Measurements from ENCODE around the gene ZDHHC7. TPM values are rescaled to one million over a fixed set of nuclear protein-coding genes. Genes with fewer than 3 reads are reported as not detected.
A peak's percentile ranks its signal among the peaks of the same experiment; 100 is the strongest.

ZDHHC7 gene
- polyA plus RNA-seq, 3 donors = 43.7 to 50.8 (median 45.7) TPM

DNA sequence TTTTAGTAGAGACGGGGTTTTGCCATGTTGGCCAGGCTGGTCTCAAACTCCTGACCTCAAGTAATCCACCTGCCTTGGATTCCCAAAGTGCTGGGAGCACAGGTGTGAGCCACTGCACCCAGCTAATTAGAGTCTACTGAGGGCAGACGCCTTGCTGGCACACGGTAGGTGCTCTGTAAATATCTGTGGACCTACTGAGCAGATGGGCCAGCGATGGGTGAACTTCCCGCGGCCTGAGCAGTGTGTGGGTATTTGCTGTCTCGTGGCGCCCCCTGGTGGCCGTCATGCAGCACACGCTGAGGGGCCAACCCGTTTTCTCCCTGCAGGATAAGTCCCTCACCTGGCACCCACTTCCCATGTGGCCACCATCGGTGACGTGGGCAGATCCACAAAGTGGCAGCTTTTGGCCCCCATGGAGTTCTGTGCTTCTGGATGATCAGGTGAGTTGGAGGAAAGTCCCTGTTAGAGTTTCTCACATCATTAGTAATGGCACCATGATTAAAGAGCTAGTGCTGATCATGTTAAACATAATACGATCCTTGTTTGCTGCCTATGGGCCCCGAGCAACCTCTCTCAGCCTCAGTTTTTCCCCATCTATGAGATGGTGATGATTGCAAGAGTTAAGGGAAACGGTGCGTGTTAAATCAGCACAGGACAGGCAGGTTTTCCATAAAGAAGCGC lies 40.7 kb downstream of the ZDHHC7 start:
- peak in 1 of 3 donors; percentile 47 for DNase-seq (ENCODE audit: low read depth in 3 of 3, low spot score in 2 of 3)

DNA sequence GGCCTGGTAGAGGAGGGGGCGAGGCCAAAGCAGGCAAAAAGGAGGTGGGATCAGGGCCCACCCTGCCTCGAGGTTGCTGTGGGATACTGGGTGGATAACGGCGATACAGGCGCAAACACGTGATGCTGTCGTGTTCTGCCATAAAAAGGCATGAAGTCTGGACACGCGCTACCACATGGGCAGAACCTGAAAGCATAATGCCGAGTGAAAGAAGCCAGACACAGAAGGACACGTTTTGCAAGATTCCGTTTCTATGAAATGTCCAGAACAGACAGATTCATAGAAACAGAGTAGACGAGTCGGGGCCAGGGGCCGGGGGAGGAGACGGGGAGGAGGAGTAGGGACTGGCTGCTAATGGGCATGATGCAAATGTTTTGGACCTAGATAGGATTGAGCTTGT lies 43.5 kb downstream of the ZDHHC7 start:
- DNase-seq (ENCODE audit: low read depth in 3 of 3, low spot score in 2 of 3) = no peak

DNA sequence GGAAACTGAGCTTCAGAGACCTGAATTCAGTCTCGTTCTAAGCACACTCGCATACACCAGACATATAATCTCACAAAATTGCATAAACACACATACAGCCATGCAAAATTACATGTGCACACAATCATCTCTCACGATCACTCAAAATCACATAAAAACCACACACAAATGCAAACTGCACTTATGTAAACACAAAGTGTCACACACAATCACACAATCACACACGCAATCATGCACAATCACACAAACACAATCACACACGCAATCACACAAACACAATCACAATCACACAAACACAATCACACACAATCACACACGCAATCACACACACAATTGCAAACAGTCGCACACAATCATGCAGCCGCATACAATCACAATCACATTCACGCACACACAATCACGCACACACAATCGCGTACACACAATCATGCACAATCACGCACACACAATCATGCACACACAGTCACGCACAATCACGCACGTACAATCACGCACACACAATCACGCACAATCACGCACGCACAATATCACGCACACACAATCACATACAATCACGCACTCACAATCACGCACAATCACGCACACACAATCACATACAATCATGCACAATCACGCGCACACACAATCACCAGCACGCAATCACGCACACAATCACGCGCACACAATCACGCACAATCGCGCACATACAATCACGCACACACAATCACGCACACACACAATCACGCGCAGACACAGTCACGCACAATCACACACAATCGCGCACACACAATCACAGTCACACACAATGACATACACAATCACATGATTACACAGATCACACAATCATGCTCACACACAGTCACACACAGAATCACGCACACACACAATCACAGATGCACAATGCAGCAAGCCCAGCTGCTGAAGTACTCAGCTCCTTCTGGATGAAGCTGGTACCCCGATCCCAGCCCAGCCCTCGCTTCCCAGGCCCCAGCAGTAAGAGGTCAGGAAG lies 45.6 kb downstream of the ZDHHC7 start:
- DNase-seq (ENCODE audit: low read depth in 3 of 3, low spot score in 2 of 3) = no peak

DNA sequence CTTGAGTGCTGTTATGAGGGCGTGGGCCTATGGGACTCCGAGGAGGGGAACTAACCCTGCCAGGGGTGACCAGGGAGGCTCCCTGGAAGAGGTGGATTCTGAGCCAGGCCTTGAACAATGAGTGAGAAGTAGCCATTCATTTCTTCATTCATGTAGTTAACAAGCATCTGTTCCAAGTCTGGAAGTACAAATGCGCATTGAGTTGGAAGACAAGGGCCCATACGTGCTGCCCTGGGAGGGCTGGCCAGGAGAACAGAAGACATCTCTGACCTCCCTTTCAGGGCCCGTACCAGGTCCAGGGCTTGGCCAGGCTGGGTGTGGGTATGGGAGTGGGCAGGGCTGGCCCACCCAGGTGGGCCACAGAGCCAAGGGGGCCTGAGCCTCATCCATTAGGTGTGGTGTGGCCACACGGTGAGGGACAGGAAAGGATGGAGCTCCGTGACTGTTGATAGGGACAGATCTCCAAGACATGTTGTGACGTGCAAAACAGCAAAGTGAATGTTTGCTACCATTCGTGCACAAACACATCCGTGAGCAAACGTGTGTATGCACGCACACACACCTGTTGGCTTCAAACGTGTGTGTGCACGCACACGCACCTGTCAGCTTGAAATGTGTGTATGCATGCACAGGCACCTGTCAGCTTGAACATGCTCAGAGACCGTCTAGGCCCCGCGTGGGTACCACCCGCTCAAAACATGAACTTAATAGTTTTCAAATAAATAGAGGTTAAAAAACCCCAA lies 46.8 kb downstream of the ZDHHC7 start:
- DNase-seq (ENCODE audit: low read depth in 3 of 3, low spot score in 2 of 3) = no peak

DNA sequence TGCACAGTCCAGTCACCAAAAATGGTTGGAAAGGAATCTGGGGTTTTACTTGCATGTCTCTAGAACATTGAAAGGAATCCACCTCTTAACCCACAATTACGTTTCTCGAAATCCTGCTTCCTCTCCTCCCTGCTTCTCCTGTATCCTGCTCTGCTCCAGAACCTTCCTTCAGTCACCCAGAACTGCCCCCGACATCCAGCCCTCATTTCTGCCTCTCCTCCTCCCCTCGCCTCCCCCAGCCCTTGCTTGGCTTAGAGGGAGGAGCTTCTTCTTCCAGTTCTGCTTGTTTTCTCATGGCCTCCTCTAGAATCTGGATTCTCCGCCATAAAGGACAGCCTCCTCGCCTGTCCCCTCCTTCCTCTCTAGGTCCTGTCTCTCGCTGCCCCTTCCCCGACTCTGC lies 48.3 kb downstream of the ZDHHC7 start:
- DNase-seq (ENCODE audit: low read depth in 3 of 3, low spot score in 2 of 3) = no peak

DNA sequence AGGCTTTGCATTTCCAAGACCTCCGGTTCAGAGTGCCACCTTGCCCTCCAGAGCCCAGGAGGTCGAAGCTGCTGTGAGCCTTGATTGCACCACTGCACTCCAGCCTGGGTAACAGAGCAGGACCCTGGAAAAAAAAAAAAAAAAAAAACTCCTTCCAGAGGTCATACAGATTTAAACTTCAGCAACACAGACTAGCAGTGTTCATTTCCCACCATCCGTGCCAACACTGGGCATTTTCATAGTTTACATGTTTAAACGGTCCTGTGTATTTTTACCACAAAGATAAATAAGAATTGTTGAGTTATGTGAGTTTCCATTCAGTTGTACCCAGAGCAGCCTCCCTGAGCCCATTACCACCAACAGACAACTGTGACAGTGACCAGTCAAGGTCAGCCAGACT lies 50.4 kb downstream of the ZDHHC7 start:
- no peak for DNase-seq (ENCODE audit: low read depth in 3 of 3, low spot score in 2 of 3)

DNA sequence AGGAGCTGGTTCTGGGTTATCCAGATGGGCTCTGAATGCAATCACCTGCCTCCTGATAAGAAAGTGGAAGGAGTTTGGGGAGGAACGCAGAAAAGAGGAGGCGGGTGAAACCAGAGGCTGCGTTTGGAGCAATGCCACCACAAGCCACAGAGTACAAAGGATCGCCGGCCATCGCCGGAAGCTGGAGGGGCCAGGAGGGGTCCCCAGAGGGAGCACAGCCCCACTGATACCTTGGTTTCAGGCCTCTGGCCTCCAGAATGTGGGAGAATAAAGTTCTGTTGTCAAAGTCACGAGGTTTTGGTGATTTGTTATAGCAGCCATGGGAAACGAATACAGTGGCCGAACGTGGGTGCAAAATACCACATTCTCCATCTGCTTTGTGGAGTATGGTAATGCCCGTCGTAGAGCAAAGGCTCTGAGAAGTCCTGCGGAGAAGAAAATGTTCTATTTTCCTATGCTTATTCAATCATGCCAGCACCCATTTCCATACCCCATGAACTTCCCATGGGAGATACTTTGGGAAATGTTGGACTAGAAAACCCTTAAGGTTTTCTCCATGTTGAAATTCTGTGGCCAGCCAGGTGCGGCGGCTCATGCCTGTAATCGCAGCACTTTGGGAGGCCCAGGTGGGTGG lies 51.4 kb downstream of the ZDHHC7 start:
- no peak for DNase-seq (ENCODE audit: low read depth in 3 of 3, low spot score in 2 of 3)

DNA sequence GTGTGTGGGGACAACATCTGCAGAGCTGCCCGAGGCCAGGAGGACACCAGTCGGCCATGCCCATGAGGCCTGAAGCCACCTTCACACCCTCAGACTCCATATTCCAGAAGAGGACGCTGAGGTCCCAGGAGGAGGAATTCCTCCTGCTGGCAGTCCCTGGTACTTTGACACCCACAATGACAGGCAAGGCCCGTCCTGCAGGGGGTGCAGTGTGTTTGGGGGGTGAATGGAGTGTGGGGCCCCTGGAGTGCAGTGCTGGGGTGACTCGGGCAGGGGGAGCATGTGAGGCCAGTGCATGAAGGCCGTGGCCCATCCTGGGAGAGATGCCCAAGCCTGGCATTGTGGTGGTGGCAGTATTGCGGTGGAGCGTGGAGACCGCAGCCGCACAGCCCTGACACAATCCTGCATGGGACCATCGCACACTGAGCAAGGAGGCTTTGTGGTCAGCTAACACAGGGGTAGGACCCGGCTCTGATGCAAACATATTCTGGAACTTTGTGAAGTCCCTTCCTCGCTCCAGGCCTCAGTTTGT lies 52.2 kb downstream of the ZDHHC7 start:
- DNase-seq (ENCODE audit: low read depth in 3 of 3, low spot score in 2 of 3) = no peak

DNA sequence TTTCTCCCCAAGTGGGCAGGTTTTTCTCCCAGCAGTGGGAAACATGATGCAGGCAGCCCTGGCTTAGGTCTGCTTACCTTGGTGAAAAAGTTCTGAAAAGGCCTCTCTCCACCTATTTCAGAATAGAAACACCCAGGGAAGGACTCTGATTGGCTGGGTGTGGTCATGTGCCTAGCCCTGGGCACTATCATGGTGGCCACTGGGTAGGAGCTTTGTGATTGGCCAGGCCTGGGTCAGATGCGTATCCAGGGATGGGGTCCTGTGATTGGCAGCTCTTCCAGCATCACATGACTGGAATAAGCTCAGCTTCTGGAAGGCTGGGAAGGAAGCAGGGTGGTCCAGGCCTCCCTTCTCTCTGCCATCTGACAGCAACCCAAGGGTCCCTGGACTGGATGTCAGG lies 53.5 kb downstream of the ZDHHC7 start:
- DNase-seq (ENCODE audit: low read depth in 3 of 3, low spot score in 2 of 3) = no peak

DNA sequence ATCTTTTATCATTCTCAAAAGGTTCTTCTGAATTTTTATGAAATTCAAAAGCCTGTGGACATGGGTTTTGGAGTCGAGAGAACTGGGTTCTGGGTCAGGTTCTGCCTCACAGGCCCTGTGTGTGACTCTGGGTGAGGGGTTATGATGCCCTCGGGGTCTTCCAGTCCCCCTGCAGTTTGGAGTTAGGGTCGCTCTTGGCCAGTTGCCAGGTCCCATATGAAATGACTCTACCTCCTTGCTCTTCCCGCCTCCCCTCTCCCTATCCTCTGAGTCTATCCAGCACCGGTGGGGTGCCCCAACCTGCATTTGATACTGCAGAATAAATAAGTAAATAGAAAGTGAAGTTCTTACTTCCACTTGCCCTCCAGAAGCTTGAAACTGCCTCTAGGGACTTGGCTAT lies 54.1 kb downstream of the ZDHHC7 start:
- DNase-seq (ENCODE audit: low read depth in 3 of 3, low spot score in 2 of 3) = no peak

DNA sequence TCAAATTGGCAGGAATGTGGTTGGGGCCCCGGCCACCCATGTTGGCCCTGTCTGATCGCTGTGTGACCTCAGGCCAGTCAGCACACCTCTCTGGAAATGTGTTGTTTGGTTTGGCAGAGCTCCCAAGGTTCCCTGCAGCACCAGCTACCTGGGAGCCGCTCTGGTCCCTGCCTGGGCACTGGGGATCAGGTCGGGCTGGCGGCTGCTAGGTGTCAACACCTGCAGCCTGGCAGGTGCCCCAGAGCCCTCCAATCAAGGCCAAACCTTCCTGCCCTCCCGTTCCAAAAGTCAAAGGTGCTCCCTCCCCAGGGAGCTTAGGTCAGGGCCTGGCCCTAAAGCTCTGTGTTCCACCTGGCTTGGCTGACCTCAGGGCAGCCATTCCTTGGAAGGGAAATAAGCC lies 55.9 kb downstream of the ZDHHC7 start:
- DNase-seq (ENCODE audit: low read depth in 3 of 3, low spot score in 2 of 3) = no peak

DNA sequence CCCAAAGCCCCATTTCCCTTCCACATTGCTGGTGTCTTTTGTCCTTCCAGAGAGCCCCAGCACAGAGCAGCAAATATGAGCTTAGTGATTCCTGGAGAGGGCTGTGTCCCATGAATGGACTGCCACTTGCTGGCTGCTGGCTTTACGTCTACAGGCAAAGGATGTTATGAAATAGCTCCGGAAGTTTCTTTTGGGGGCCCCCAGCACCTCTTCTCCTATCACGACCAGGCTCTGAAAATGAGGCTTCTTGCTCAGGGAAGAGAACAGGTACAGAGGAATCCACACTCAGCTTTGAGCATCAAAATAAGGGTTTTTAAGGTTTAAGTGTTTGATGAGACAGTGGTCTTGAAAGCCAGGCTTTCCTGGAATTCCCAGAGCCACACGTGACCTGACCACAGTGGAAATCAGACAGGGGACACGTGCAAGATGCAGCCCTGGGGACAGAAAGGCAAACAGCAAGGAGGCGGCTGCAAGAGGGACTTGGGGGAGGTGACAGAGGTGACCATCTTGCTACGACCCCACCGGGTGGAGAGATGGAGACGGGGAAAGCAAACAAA lies 58.1 kb downstream of the ZDHHC7 start:
- no peak for DNase-seq (ENCODE audit: low read depth in 3 of 3, low spot score in 2 of 3)

DNA sequence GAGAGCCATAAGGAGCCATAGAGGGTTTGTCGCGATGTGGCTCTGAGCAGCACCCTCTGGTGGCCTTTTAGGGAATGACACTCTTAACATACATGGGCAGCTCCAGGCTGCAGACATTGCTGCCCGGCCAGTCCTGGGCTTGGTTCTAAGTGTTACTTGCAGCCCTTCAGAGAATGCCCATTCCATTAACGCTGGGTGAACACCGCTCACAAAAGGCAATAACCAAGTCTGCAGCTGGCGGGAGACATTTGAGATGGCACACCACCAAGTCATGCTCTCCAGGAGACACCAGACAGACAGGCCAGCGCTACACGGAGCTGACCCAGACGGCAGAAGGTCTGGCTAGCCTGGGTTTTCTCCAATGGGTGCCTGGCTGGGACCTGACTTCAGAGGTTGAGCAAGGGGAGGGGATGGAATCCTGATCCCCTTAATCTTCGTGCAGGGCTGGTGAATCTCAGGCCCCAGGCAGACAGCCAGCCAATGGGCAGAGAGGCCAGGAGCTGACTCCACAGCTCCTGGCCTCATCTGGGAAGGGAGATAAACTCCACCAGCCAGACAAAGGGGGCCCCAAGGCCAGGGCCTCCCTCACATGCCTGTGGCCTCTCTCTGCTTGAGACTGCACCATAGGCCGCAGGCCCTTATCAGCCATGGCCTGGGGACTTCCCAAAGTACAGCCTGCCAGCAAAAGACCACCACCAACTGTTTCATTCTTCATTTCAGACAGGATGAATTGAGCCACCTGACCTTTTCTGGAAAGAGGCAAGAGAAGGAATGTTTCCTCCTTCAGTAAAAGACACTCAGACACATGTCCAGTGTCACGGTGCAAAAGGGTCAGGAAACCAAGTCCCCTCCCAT lies 58.8 kb downstream of the ZDHHC7 start:
- DNase-seq (ENCODE audit: low read depth in 3 of 3, low spot score in 2 of 3) = peak; percentile 69 to 74 (median 72)

DNA sequence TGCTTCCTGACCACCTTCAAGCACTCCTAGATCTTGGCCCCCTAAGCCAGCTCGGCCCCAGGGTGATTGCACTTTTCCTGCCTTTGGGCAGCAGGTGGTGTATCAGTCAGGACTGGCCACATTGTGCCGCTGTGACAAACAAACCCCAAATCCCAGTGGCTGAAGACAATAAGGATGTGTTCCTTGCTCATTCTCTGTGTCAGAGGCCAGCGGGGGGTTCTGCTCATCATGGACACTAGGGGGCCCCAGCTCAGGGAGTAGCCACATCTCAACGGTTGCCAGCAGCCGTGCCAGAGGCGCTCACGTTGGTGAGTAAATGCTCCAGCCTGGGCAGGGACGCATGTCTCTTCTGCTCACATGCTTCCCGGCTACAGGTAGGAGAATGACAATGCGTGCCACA lies 60.4 kb downstream of the ZDHHC7 start:
- no peak for DNase-seq (ENCODE audit: low read depth in 3 of 3, low spot score in 2 of 3)

DNA sequence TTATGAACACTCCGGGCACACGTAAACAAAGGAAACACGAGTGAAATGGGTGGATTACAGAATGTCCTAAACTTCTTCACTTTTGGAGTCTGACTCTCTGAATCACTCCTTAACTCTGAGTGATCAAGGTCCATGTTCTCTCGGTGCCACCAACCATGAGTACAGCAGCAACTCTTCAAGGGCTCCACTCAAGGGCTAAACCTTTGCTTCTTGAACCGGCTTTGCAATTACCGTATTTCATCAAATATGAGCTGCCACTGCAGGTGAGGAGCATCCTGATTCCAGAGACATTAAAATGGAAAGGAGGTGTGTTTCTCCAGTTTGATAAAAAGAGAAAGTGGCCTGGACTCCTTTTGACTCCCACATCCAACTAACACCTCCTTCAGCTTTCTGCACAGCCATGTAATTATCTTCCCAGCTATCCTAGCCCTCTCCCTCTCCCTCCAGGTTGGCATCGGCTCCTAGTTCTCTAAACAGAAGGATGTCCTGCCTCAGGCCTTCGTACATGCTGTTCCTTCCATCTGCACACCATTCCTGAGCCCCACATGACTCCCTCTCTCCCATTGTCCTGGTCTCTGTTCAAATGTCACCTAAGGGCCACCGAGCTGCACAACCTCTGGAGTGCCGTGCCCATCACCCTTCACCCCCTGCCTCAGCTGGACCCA lies 61.4 kb downstream of the ZDHHC7 start:
- no peak for DNase-seq (ENCODE audit: low read depth in 3 of 3, low spot score in 2 of 3)

DNA sequence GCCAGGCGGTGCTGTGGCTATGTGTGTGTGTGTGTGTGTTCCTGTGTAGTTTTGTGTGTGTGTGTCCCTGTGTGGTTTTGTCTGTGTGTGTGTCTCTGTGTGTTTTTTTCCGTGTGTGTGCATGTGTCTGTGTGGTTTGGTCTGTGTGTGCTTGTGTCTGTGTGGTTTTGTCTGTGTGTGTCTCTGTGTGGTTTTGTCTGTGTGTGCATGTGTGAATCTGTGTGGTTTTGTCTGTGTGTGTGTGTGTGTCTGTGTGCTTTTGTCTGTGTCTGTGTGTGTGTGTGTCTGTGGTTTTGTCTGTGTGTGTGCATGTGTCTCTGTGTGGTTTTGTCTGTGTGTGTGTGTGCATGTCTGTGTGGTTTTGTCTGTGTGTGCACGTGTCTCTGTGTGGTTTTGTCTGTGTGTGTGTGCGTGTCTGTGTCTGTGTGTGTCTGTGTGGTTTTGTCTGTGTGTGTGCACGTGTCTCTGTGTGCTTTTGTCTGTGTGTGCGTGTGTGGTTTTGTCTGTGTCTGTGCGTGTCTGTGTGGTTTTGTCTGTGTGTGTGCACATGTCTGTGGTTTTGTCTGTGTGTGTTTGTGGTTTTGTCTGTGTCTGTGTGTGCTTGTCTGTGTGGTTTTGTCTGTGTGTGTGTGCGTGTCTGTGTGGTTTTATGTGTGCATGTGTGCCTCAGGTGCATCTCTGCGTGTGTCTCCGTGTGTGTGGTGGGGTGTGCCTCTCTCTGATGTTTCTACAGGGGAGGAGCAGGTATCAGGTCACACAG lies 62.3 kb downstream of the ZDHHC7 start:
- no peak for DNase-seq (ENCODE audit: low read depth in 3 of 3, low spot score in 2 of 3)

DNA sequence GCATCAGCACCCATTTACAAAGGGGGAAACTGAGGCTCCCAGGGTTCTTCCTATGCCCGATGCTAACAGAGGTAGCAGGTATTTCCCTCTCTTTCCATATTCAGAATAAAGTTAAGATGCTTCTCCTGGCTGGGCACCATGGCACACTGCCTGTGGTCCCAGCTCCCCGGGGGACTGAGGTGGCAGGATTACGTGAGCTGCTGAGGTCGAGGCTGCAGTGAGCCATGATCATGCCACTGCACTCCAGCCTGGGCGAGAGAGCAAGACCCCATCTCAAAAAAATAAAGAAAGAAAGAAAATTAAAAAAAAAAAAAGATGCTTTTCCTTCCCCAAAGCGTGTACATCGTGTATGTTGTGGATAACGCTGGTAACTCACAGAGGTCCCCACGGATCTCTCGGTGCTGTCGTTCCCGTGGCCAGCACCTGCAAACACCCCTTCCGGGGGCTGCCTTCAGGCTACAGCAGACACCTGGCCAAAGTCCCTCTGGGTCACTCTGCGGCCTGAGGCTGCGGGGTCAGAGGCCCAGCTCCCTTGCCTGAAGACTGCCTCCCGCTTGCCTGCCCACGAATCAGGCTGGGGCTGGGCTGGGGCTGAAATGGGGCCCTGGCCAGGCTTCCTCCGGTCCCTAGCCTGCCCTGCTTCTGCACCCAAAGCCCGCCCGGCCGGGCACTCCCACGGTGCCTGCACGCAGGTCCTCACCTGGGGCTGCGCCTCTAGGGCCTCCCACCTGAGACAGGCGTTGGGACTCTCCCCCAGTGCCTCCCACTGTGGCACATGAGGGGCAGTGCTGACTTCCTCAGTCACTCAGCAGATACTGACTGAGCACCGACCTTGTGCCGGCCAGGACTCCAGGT lies 63.1 kb downstream of the ZDHHC7 start:
- DNase-seq (ENCODE audit: low read depth in 3 of 3, low spot score in 2 of 3) = no peak

Data from right renal cortex interstitium (tissue), 3 donors.